Endothelial cell (in vitro differentiated cells): Measurements from ENCODE around the gene TRPC4AP. TPM values are rescaled to one million over a fixed set of nuclear protein-coding genes. Genes with fewer than 3 reads are reported as not detected.

Source experiments
- DNase-seq: peaks from one replicate; pipeline ENCODE4 v3.0.0; 2021; ENCODE audit warnings: low spot score
- H3K27ac Mint-ChIP-seq: one replicate; pipeline ENCODE4 v1.8.0; 2021; ENCODE audit warnings: mixed read lengths, inconsistent platforms; ENCODE audit not compliant: unreplicated experiment
- H3K27me3 Mint-ChIP-seq: one replicate; pipeline ENCODE4 v1.8.0; 2021; ENCODE audit warnings: mild to moderate bottlenecking, moderate library complexity, mixed read lengths, inconsistent platforms; ENCODE audit not compliant: unreplicated experiment
- H3K36me3 Mint-ChIP-seq: one replicate; pipeline ENCODE4 v1.8.0; 2021; ENCODE audit warnings: mild to moderate bottlenecking, low read depth, mixed read lengths, inconsistent platforms; ENCODE audit not compliant: unreplicated experiment
- H3K4me1 Mint-ChIP-seq: one replicate; pipeline ENCODE4 v1.8.0; 2021; ENCODE audit warnings: mild to moderate bottlenecking, mixed read lengths, inconsistent platforms; ENCODE audit not compliant: unreplicated experiment
- H3K4me3 Mint-ChIP-seq: one replicate; pipeline ENCODE4 v1.8.0; 2021; ENCODE audit warnings: mild to moderate bottlenecking, mixed read lengths, inconsistent platforms; ENCODE audit not compliant: unreplicated experiment
- H3K9me3 Mint-ChIP-seq: one replicate; pipeline ENCODE4 v1.8.0; 2021; ENCODE audit warnings: mixed read lengths, inconsistent platforms; ENCODE audit not compliant: unreplicated experiment
- CTCF ChIP-seq: fragments of 200-600 bp; sonication (generic); IDR thresholded peaks from one replicate; pipeline ENCODE4 v1.5.0; 2021; ENCODE audit warnings: antibody characterized with exemption; ENCODE audit not compliant: unreplicated experiment
- total RNA-seq: library from RNA; stranded (reverse); fragmentation: NEBNext Ultra II Directional; extraction: Animal tissue kit (Norgen Biotek cat#: 25700); gene quantifications from one replicate; pipeline ENCODE4 v1.2.1, GENCODE V29; 2021; ENCODE audit not compliant: unreplicated experiment

Gene TRPC4AP
- total RNA-seq, 1 donor from 2014 or later = 109 TPM

- TF ChIP-seq CTCF = no peak
- H3K4me3 Mint-ChIP-seq = no peak overlapping the region
- H3K36me3 Mint-ChIP-seq = peaks cover 49% of the 10 kb centered on the region
- no peaks in the 10 kb centered on the region for H3K9me3 Mint-ChIP-seq
- DNase-seq = no peak
- H3K27ac Mint-ChIP-seq = no peak overlapping the region
- H3K4me1 Mint-ChIP-seq = peaks cover 3% of the 10 kb centered on the region
- peaks cover 4% of the 10 kb centered on the region for H3K27me3 Mint-ChIP-seq
Observed at GRCh38 chr20:35007413-35007812, 85.2 kb downstream of the TRPC4AP start.

GRCh38 chr20:35006531-35006971 lies 86.1 kb downstream of the TRPC4AP start:
- no peak for TF ChIP-seq CTCF
- no peak for DNase-seq
- Mint-ChIP-seq H3K27ac (no peak overlapping the region), H3K9me3 (no peaks in the 10 kb centered on the region), H3K4me3 (no peak overlapping the region), H3K36me3 (peaks cover 45% of the 10 kb centered on the region), H3K27me3 (peaks cover 4% of the 10 kb centered on the region), H3K4me1 (peaks cover 3% of the 10 kb centered on the region)

- Mint-ChIP-seq H3K4me1 (peaks cover 3% of the 10 kb centered on the region), H3K36me3 (peaks cover 41% of the 10 kb centered on the region), H3K9me3 (no peaks in the 10 kb centered on the region), H3K4me3 (peak overlapping the region; percentile 72), H3K27ac (no peak overlapping the region), H3K27me3 (peaks cover 4% of the 10 kb centered on the region)
- no peak for DNase-seq
- no peak for TF ChIP-seq CTCF
Observed at GRCh38 chr20:35006009-35006408, 86.6 kb downstream of the TRPC4AP start.

GRCh38 chr20:35005463-35005961 lies 87.1 kb downstream of the TRPC4AP start:
- H3K36me3 Mint-ChIP-seq = peaks cover 42% of the 10 kb centered on the region
- no peak overlapping the region for H3K27ac Mint-ChIP-seq
- H3K9me3 Mint-ChIP-seq = no peaks in the 10 kb centered on the region
- no peak for TF ChIP-seq CTCF
- no peak for DNase-seq
- H3K27me3 Mint-ChIP-seq = peaks cover 3% of the 10 kb centered on the region
- no peak overlapping the region for H3K4me3 Mint-ChIP-seq
- H3K4me1 Mint-ChIP-seq = peaks cover 1% of the 10 kb centered on the region

GRCh38 chr20:35004749-35005462 lies 87.7 kb downstream of the TRPC4AP start:
- no peak for DNase-seq
- no peak overlapping the region for H3K27ac Mint-ChIP-seq
- H3K36me3 Mint-ChIP-seq = peaks cover 39% of the 10 kb centered on the region
- no peak overlapping the region for H3K4me3 Mint-ChIP-seq
- no peaks in the 10 kb centered on the region for H3K4me1 Mint-ChIP-seq
- H3K27me3 Mint-ChIP-seq = peaks cover 6% of the 10 kb centered on the region
- no peak for TF ChIP-seq CTCF
- no peaks in the 10 kb centered on the region for H3K9me3 Mint-ChIP-seq
